NK-92 treated with Interleukin-12 subunit alpha and Interleukin-12 subunit beta, amount 100 ng/mL, for 24 hours (cell line): ENCODE data around the gene MCF2L2.

ENCODE experiments used
- DNase-seq: peaks from one replicate; lab custom pipeline; 2025; lab: John Stamatoyannopoulos, UW

Gene MCF2L2

GRCh38 chr3:183291497-183292031 is 136.9 kb downstream of the MCF2L2 start:
- no peak for DNase-seq

- no peak for DNase-seq
These were observed 138.2 kb downstream of the MCF2L2 start for GRCh38 chr3:183290216-183290615.

GRCh38 chr3:183288117-183288516 is 140.3 kb downstream of the MCF2L2 start:
- DNase-seq: no peak

- peak; percentile 19 for DNase-seq
These were observed 141.0 kb downstream of the MCF2L2 start for GRCh38 chr3:183287301-183287971.

- peak; percentile 93 for DNase-seq
These were observed 142.5 kb downstream of the MCF2L2 start for GRCh38 chr3:183285828-183286457.

GRCh38 chr3:183285318-183285717 is 143.1 kb downstream of the MCF2L2 start:
- no peak for DNase-seq

- no peak for DNase-seq
These were observed 143.8 kb downstream of the MCF2L2 start for GRCh38 chr3:183284570-183284969.

- DNase-seq: no peak
These were observed 144.5 kb downstream of the MCF2L2 start for GRCh38 chr3:183283886-183284285.

GRCh38 chr3:183281126-183281797 is 147.2 kb downstream of the MCF2L2 start:
- no peak for DNase-seq

GRCh38 chr3:183279371-183279770 is 149.0 kb downstream of the MCF2L2 start:
- no peak for DNase-seq

GRCh38 chr3:183278479-183279088 is 149.8 kb downstream of the MCF2L2 start:
- no peak for DNase-seq

GRCh38 chr3:183277260-183277659 is 151.2 kb downstream of the MCF2L2 start:
- no peak for DNase-seq

- DNase-seq: no peak
These were observed 152.5 kb downstream of the MCF2L2 start for GRCh38 chr3:183275937-183276336.

GRCh38 chr3:183275418-183275817 is 153.0 kb downstream of the MCF2L2 start:
- no peak for DNase-seq

GRCh38 chr3:183274609-183275008 is 153.8 kb downstream of the MCF2L2 start:
- DNase-seq: no peak

GRCh38 chr3:183272791-183273190 is 155.6 kb downstream of the MCF2L2 start:
- DNase-seq: no peak

- no peak for DNase-seq
These were observed 156.3 kb downstream of the MCF2L2 start for GRCh38 chr3:183272142-183272541.

- DNase-seq: no peak
These were observed 158.1 kb downstream of the MCF2L2 start for GRCh38 chr3:183270344-183270743.

- no peak for DNase-seq
These were observed 159.1 kb downstream of the MCF2L2 start for GRCh38 chr3:183269345-183269744.

GRCh38 chr3:183268366-183268765 is 160.1 kb downstream of the MCF2L2 start:
- no peak for DNase-seq

GRCh38 chr3:183267140-183267539 is 161.3 kb downstream of the MCF2L2 start:
- no peak for DNase-seq

GRCh38 chr3:183266454-183266853 is 162.0 kb downstream of the MCF2L2 start:
- no peak for DNase-seq
